ENCODE measurements around the gene SUPT6H. TPM values are rescaled to one million over a fixed set of nuclear protein-coding genes. Genes with fewer than 3 reads are reported as not detected.
"Not testable (repeated sequence)": the region's sequence is repeated elsewhere in the genome, so short reads cannot be mapped to it uniquely, and the experiment has no call there.

Gene SUPT6H
- polyA plus RNA-seq, 1 donor from 2014 or later, result 19.0 TPM

DNA sequence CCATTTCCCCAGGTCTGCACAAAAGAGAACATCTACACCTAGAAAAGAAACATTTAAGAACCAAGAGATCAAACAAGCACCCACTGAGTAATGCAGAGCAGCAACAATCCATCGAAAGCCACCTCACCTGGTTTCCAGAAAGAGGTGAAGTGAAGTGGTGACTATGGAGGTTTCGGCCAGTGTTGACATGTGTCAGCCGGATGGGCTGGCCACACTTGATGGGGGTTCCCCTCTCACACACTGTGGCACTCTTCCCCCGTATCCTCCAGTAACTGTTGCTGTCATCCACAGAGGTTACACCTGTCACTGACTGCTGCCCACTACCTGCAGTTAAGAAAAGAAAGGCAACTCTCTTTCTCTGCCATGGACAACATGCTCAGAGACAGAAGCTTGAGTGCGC, 6.8 kb upstream of the SUPT6H start:
- Histone ChIP-seq H3K27me3 (ENCODE audit: insufficient read depth, low read depth, low read length) (no peaks in the 10 kb centered on the region), H4K20me1 (ENCODE audit: insufficient read depth) (no peaks in the 10 kb centered on the region), H3K79me2 (replicated peaks; ENCODE audit: insufficient read depth, low read length) (peaks cover 15% of the 10 kb centered on the region), H3K36me3 (ENCODE audit: insufficient read depth, low read length) (no peaks in the 10 kb centered on the region), H3K4me2 (ENCODE audit: low read length) (no peak overlapping the region), H3K27ac (ENCODE audit: low read length) (no peak overlapping the region), H3K4me3 (ENCODE audit: low read length) (no peak overlapping the region), H2AFZ (ENCODE audit: low read depth, low read length) (no peak overlapping the region), H3K9ac (ENCODE audit: low read length) (no peak overlapping the region), H3K9me2 (ENCODE audit: insufficient read depth, low read length) (no peaks in the 10 kb centered on the region), H3K9me3 (ENCODE audit: low read length) (no peaks in the 10 kb centered on the region), H3F3A (ENCODE audit: insufficient read depth, low read length, poor library complexity, severe bottlenecking) (no peaks in the 10 kb centered on the region)
- TF ChIP-seq EZH2 (IDR thresholded peaks at IDR 0.05; ENCODE audit: borderline replicate concordance, insufficient read depth, low read length, poor library complexity, severe bottlenecking) (no peak), RAD21 (conservative IDR thresholded peaks at IDR 0.05) (no peak), POLR2AphosphoS5 (IDR thresholded peaks at IDR 0.05) (no peak), MXI1 (conservative IDR thresholded peaks at IDR 0.05; ENCODE audit: poor library complexity, severe bottlenecking) (no peak), EP300 (conservative IDR thresholded peaks at IDR 0.05; ENCODE audit: poor library complexity, severe bottlenecking) (no peak), SMC3 (conservative IDR thresholded peaks at IDR 0.05; ENCODE audit: poor library complexity) (no peak)
- TF ChIP-seq, protein P1, sequence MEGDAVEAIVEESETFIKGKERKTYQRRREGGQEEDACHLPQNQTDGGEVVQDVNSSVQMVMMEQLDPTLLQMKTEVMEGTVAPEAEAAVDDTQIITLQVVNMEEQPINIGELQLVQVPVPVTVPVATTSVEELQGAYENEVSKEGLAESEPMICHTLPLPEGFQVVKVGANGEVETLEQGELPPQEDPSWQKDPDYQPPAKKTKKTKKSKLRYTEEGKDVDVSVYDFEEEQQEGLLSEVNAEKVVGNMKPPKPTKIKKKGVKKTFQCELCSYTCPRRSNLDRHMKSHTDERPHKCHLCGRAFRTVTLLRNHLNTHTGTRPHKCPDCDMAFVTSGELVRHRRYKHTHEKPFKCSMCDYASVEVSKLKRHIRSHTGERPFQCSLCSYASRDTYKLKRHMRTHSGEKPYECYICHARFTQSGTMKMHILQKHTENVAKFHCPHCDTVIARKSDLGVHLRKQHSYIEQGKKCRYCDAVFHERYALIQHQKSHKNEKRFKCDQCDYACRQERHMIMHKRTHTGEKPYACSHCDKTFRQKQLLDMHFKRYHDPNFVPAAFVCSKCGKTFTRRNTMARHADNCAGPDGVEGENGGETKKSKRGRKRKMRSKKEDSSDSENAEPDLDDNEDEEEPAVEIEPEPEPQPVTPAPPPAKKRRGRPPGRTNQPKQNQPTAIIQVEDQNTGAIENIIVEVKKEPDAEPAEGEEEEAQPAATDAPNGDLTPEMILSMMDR (IDR thresholded peaks at IDR 0.05; ENCODE audit: poor library complexity, severe bottlenecking), result no peak
- TF ChIP-seq, protein P2, sequence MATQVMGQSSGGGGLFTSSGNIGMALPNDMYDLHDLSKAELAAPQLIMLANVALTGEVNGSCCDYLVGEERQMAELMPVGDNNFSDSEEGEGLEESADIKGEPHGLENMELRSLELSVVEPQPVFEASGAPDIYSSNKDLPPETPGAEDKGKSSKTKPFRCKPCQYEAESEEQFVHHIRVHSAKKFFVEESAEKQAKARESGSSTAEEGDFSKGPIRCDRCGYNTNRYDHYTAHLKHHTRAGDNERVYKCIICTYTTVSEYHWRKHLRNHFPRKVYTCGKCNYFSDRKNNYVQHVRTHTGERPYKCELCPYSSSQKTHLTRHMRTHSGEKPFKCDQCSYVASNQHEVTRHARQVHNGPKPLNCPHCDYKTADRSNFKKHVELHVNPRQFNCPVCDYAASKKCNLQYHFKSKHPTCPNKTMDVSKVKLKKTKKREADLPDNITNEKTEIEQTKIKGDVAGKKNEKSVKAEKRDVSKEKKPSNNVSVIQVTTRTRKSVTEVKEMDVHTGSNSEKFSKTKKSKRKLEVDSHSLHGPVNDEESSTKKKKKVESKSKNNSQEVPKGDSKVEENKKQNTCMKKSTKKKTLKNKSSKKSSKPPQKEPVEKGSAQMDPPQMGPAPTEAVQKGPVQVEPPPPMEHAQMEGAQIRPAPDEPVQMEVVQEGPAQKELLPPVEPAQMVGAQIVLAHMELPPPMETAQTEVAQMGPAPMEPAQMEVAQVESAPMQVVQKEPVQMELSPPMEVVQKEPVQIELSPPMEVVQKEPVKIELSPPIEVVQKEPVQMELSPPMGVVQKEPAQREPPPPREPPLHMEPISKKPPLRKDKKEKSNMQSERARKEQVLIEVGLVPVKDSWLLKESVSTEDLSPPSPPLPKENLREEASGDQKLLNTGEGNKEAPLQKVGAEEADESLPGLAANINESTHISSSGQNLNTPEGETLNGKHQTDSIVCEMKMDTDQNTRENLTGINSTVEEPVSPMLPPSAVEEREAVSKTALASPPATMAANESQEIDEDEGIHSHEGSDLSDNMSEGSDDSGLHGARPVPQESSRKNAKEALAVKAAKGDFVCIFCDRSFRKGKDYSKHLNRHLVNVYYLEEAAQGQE (IDR thresholded peaks at IDR 0.05; ENCODE audit: borderline replicate concordance), result no peak

DNA sequence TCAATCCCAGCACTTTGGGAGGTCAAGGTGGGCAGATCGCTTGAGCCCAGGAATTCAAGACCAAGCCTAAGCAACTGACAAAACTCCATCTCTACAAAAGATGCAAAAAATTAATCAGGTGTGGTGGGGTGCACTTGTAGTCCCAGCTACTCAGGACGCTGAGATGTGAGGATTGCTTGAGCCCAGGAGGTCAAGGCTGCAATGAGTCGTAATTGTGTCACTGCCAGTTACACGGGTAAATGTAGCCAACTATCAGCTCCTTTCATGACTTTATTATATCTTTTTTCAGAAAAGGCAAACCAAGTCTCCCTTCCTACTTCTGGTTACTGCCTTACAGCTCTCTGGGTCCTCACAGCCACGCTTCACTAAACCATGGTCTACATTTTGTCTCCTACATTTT, 4.2 kb upstream of the SUPT6H start:
- Histone ChIP-seq H3K4me2 (ENCODE audit: low read length) (no peak overlapping the region), H3K79me2 (replicated peaks; ENCODE audit: insufficient read depth, low read length) (peaks cover 37% of the 10 kb centered on the region), H3K27me3 (ENCODE audit: insufficient read depth, low read depth, low read length) (no peaks in the 10 kb centered on the region), H3F3A (ENCODE audit: insufficient read depth, low read length, poor library complexity, severe bottlenecking) (no peaks in the 10 kb centered on the region), H4K20me1 (ENCODE audit: insufficient read depth) (no peaks in the 10 kb centered on the region), H3K9me3 (ENCODE audit: low read length) (no peaks in the 10 kb centered on the region), H3K9me2 (ENCODE audit: insufficient read depth, low read length) (no peaks in the 10 kb centered on the region), H3K9ac (ENCODE audit: low read length) (no peak overlapping the region), H3K36me3 (ENCODE audit: insufficient read depth, low read length) (no peaks in the 10 kb centered on the region), H2AFZ (ENCODE audit: low read depth, low read length) (no peak overlapping the region), H3K4me3 (ENCODE audit: low read length) (no peak overlapping the region), H3K27ac (ENCODE audit: low read length) (no peak overlapping the region)
- TF ChIP-seq MXI1 (conservative IDR thresholded peaks at IDR 0.05; ENCODE audit: poor library complexity, severe bottlenecking), result no peak
- TF ChIP-seq EP300 (conservative IDR thresholded peaks at IDR 0.05; ENCODE audit: poor library complexity, severe bottlenecking), result no peak
- no peak for TF ChIP-seq SMC3 (conservative IDR thresholded peaks at IDR 0.05; ENCODE audit: poor library complexity)
- no peak for TF ChIP-seq TAF1 (IDR thresholded peaks at IDR 0.05; ENCODE audit: low read depth)
- TF ChIP-seq, protein P2 (IDR thresholded peaks at IDR 0.05; ENCODE audit: borderline replicate concordance), result no peak
- TF ChIP-seq, protein P1 (IDR thresholded peaks at IDR 0.05; ENCODE audit: poor library complexity, severe bottlenecking), result no peak
- no peak for TF ChIP-seq EZH2 (IDR thresholded peaks at IDR 0.05; ENCODE audit: borderline replicate concordance, insufficient read depth, low read length, poor library complexity, severe bottlenecking)
- TF ChIP-seq POLR2AphosphoS5 (IDR thresholded peaks at IDR 0.05), result no peak
- no peak for TF ChIP-seq RAD21 (conservative IDR thresholded peaks at IDR 0.05)

DNA sequence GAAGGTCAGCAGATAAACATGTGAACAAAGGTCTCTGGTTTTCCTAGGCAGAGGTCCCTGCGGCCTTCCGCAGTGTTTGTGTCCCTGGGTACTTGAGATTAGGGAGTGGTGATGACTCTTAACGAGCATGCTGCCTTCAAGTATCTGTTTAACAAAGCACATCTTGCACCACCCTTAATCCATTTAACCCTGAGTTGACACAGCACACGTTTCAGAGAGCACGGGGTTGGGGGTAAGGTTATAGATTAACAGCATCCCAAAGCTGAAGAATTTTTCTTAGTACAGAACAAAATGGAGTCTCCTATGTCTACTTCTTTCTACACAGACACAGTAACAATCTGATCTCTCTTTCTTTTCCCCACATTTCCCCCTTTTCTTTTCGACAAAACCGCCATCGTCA, 3.7 kb upstream of the SUPT6H start:
- H3K4me2 ChIP-seq (ENCODE audit: low read length), result not testable (repeated sequence)
- peaks cover 39% of the 10 kb centered on the region for H3K79me2 ChIP-seq (replicated peaks; ENCODE audit: insufficient read depth, low read length)

More for the DNA sequence above, 3.7 kb upstream of the SUPT6H start:
- not testable (repeated sequence) for H3K27ac ChIP-seq (ENCODE audit: low read length); H3K9me2 ChIP-seq (ENCODE audit: insufficient read depth, low read length); H3K9ac ChIP-seq (ENCODE audit: low read length); H2AFZ ChIP-seq (ENCODE audit: low read depth, low read length); H4K20me1 ChIP-seq (ENCODE audit: insufficient read depth); H3F3A ChIP-seq (ENCODE audit: insufficient read depth, low read length, poor library complexity, severe bottlenecking); H3K9me3 ChIP-seq (ENCODE audit: low read length); H3K4me3 ChIP-seq (ENCODE audit: low read length); H3K36me3 ChIP-seq (ENCODE audit: insufficient read depth, low read length); H3K27me3 ChIP-seq (ENCODE audit: insufficient read depth, low read depth, low read length)
